ENCODE data around the gene EGLN2. TPM values are rescaled to one million over a fixed set of nuclear protein-coding genes. Genes with fewer than 3 reads are reported as not detected.
"Not testable (repeated sequence)": the region's sequence is repeated elsewhere in the genome, so short reads cannot be mapped to it uniquely, and the experiment has no call there.

Gene EGLN2
- total RNA-seq, 1 experiment from 2014 or later = 135 TPM

GRCh38 chr19:40768869-40769268 lies 30.1 kb upstream of the EGLN2 start:
- CTCF ChIA-PET = no interaction called here
- Histone ChIP-seq H3K36me3 (ENCODE audit: control insufficient read depth, insufficient read depth, low read length) (peaks cover 3% of the 10 kb centered on the region; the same call in 1 of the 2 replicates), H3K9me3 (no peaks in the 10 kb centered on the region), H3K27me3 (replicated peaks; ENCODE audit: control insufficient read depth, insufficient read depth, low read length) (no peaks in the 10 kb centered on the region), H3K4me1 (no peaks in the 10 kb centered on the region), H3K4me3 (ENCODE audit: low read depth, low read length) (no peak overlapping the region)
- no peaks in the 10 kb centered on the region for H3K9me3 Mint-ChIP-seq (ENCODE audit: unreplicated experiment)
- BruUV-seq (replicated peaks) = no TSS peak
- no peak for DNase-seq
- intact Hi-C loops (cut with micrococcal nuclease; ENCODE audit: unreplicated experiment) = no loop called here
- no peak for TF ChIP-seq CTCF (IDR thresholded peaks at IDR 0.05; ENCODE audit: insufficient read depth in 1 of 2, low read depth in 1 of 2, low read length in 1 of 2, severe bottlenecking in 1 of 2, unreplicated experiment in 1 of 2)
- no peaks in the 10 kb centered on the region for H3K4me1 Mint-ChIP-seq (ENCODE audit: low read depth, unreplicated experiment)
- peaks cover 70% of the 10 kb centered on the region for H3K36me3 Mint-ChIP-seq (ENCODE audit: insufficient read depth, unreplicated experiment)
- no peak overlapping the region for H3K27ac Mint-ChIP-seq (ENCODE audit: unreplicated experiment)
- POLR2A ChIA-PET = interaction anchor here (1.1 kb wide), 1 partner anchor 30 kb away, joined by 3 read pairs; the partner anchor contains the start of gene EGLN2
- no peaks in the 10 kb centered on the region for H3K27me3 Mint-ChIP-seq (ENCODE audit: insufficient read depth, unreplicated experiment)
- H3K4me3 Mint-ChIP-seq (ENCODE audit: unreplicated experiment) = no peak overlapping the region

- intact Hi-C loops (cut with micrococcal nuclease; ENCODE audit: unreplicated experiment); H3K4me1 ChIP-seq; H3K9me3 ChIP-seq; H3K27ac Mint-ChIP-seq (ENCODE audit: unreplicated experiment); BruUV-seq (replicated peaks); H3K27me3 Mint-ChIP-seq (ENCODE audit: insufficient read depth, unreplicated experiment); H3K4me3 Mint-ChIP-seq (ENCODE audit: unreplicated experiment); H3K4me3 ChIP-seq (ENCODE audit: low read depth, low read length); H3K36me3 ChIP-seq (ENCODE audit: control insufficient read depth, insufficient read depth, low read length); H3K4me1 Mint-ChIP-seq (ENCODE audit: low read depth, unreplicated experiment); H3K27me3 ChIP-seq (replicated peaks; ENCODE audit: control insufficient read depth, insufficient read depth, low read length); H3K9me3 Mint-ChIP-seq (ENCODE audit: unreplicated experiment): not testable (repeated sequence)
- H3K36me3 Mint-ChIP-seq (ENCODE audit: insufficient read depth, unreplicated experiment) = peaks cover 46% of the 10 kb centered on the region
- DNase-seq = peak; percentile 49 to 50
- CTCF ChIA-PET = interaction anchor here (0.6 to 0.8 kb wide), 2 partner anchors 27 to 50 kb away, joined by 3 read pairs; partner anchors contain the start of gene EGLN2
- POLR2A ChIA-PET = interaction anchor here (0.5 to 1.2 kb wide), 2 partner anchors 21 to 1578 kb away, joined by 5 to 6 read pairs; partner anchors contain the start of genes ACTMAP and SNRPA
Measured at GRCh38 chr19:40771101-40771862, 27.7 kb upstream of the EGLN2 start.

- CTCF ChIA-PET = no interaction called here
- no peak for DNase-seq
- Histone ChIP-seq H3K4me1 (peaks cover 6% of the 10 kb centered on the region; the same call in 1 of the 2 replicates), H3K36me3 (ENCODE audit: control insufficient read depth, insufficient read depth, low read length) (no peaks in the 10 kb centered on the region), H3K27me3 (replicated peaks; ENCODE audit: control insufficient read depth, insufficient read depth, low read length) (no peaks in the 10 kb centered on the region), H3K4me3 (ENCODE audit: low read depth, low read length) (no peak within 1 kb of the TSS), H3K9me3 (no peaks in the 10 kb centered on the region)
- Mint-ChIP-seq H3K9me3 (ENCODE audit: unreplicated experiment) (no peaks in the 10 kb centered on the region), H3K4me3 (ENCODE audit: unreplicated experiment) (no peak within 1 kb of the TSS), H3K27me3 (ENCODE audit: insufficient read depth, unreplicated experiment) (no peaks in the 10 kb centered on the region), H3K27ac (ENCODE audit: unreplicated experiment) (peak within 1 kb of the TSS; percentile 14), H3K36me3 (ENCODE audit: insufficient read depth, unreplicated experiment) (peaks cover 34% of the 10 kb centered on the region), H3K4me1 (ENCODE audit: low read depth, unreplicated experiment) (peaks cover 7% of the 10 kb centered on the region)
- POLR2A ChIA-PET = no interaction called here
- BruUV-seq (replicated peaks) = no TSS peak
- intact Hi-C loops (cut with micrococcal nuclease; ENCODE audit: unreplicated experiment) = no loop called here
- no peak for TF ChIP-seq CTCF (IDR thresholded peaks at IDR 0.05; ENCODE audit: insufficient read depth in 1 of 2, low read depth in 1 of 2, low read length in 1 of 2, severe bottlenecking in 1 of 2, unreplicated experiment in 1 of 2)
Measured at GRCh38 chr19:40774916-40775631, 23.9 kb upstream of the EGLN2 start, which contains the start of gene MIA. Gene MIA (plus strand): TSS chr19:40775521. CDS start chr19:40775543, 22 bp downstream.

Data from Caco-2 (cell line).